Islet of Langerhans (tissue), 1 donor: Measurements from ENCODE around the gene KCNQ5.
A peak's percentile ranks its signal among the peaks of the same experiment; 100 is the strongest.
"Not testable (repeated sequence)": the region's sequence is repeated elsewhere in the genome, so short reads cannot be mapped to it uniquely, and the experiment has no call there.

Experiments used
- FAIRE-seq: peaks from one replicate; lab custom pipeline; 2011; peaks lifted over from hg19 to GRCh38; lab: Jason Lieb, UNC

The KCNQ5 gene

GRCh38 chr6:72850469-72850868, 228.6 kb downstream of the KCNQ5 start:
- FAIRE-seq = no peak

DNA sequence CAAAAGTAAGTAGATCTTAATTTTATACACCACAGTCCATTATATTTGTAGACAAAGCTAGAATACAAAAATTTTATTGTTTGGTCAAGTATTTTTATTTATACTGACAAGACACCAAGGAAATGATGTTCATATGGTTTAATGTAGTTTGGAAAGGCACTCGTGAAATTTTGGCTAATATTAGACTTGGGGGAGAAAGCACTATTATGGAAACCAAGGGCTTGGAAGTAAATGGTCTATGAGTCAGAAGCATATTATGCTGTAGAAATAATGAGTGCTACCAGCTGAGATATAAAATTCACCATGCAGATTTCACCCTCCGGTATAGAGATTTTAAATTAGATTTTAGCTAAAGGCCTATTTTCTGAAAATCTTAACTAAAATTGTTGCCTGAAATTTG, 233.6 kb downstream of the KCNQ5 start:
- no peak for FAIRE-seq

DNA sequence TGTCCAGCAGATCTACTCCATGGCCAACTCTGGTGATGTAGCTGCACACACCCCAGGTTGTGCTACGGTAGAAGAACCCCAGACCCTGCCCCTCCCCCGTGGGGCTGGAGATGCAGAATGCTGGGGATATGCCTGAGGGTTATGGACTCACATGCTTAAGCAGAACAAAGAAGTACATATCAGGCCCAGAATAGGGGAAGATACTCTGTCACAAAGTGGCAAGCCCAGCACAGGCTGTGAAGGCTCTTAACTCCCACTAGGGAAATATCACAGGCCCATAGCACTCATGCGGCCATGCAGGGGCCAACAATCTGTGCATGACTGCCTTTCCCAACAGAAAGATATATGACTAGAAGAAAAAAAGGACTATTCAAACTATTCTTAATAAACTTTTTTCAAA, 234.9 kb downstream of the KCNQ5 start:
- no peak for FAIRE-seq

GRCh38 chr6:72857791-72858585, 236.1 kb downstream of the KCNQ5 start:
- FAIRE-seq = no peak

DNA sequence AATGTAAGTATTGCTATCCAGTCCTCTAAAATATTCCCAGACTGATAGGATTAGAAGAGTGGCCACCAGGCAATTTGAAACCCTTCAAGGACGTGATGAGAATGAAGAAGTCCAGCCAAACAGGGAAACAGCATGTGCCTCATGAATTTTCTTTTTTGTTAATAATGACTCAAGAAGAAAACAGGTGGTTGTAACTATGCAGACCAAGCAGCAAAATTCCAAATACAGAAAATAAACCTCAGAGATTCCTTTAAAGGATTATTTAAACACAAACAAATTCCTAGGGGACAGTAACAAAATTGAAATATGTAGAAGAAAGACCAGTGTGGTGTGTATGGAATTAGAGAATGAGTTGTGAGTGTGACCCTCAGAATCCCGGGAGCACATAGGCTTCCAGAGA, 239.2 kb downstream of the KCNQ5 start:
- no peak for FAIRE-seq

DNA sequence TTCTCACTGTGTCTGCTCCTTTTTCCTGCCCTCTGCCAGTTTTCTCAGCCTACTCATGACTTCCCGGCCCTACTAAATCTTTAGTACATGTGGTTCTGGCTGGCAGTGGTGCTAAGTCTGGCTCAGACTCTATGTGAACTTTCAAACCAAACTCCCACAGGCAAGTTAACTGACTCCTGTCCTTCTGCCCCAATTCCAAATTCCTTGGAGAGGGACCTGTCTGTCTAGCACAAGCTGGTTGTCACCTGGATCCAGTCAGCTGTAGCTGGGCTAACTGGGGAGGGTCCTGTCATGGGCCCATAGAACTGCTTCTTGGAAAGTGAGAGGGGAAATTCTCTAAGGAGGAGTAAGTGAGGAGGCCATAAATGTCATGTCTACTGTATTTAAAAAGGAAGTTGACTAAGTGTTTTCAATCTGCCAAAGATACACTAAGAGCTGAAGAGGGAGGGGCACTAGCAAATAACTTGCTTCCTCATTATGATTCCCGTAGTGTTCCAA, 240.1 kb downstream of the KCNQ5 start:
- FAIRE-seq = no peak

DNA sequence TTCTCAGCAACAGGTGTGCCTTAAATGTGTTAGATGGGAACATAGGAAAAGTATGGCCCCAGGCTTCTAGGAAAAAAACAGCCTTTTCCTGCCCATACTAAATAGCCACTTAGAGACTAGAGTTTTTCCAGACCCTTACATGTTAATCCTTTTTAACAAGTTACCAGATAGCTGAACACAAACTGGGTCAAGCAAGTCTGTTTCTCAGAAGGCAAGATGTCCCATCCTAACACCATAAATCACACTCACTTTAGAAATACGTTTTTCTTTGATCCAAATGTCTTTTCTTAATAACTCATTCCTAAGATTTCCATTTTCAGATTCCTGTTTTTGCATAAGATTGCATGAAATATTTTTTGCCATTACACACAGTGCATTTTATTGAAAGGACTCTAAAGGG, 241.3 kb downstream of the KCNQ5 start:
- no peak for FAIRE-seq

DNA sequence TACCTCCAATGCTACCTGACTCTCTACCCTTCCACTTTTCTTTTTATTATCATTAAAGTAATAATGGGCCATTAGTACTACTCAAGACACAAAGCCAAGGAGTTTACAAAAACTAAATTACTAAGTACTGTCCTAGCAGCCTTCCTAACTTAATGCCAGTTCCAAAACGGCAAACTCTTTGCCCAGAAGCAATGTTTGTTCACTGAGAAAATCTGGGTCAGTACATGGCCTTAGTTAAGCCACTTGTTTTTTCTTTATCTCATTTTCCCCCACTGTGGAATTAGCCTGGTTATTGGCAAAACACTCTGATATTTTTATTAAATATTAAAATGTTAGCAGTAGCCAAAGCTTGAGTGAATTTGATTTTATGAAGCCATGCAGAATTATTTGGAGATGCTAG, 242.4 kb downstream of the KCNQ5 start:
- FAIRE-seq = no peak

GRCh38 chr6:72864799-72865198, 242.9 kb downstream of the KCNQ5 start:
- no peak for FAIRE-seq

DNA sequence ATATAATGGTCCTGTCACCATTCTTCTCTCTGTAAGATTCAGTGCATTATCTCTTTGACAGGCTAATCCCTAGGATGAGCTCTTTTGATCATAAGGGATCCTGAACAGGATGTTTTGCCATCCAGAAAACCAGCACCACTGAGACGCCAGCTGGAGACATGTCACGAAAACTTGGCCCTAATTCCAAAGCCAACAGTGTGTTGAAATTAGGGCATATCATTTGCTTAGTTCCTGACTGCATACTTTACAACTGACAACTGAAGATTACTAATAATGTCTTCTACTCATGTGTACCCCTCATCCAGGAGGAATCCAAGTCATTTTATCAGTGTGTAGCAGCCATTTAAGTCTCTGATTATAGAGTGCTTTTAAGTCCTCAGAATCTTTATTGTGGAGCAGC, 243.6 kb downstream of the KCNQ5 start:
- no peak for FAIRE-seq

GRCh38 chr6:72869621-72870020, 247.8 kb downstream of the KCNQ5 start:
- no peak for FAIRE-seq

GRCh38 chr6:72873433-72873832, 251.6 kb downstream of the KCNQ5 start:
- FAIRE-seq = no peak

GRCh38 chr6:72876256-72876655, 254.4 kb downstream of the KCNQ5 start:
- no peak for FAIRE-seq

DNA sequence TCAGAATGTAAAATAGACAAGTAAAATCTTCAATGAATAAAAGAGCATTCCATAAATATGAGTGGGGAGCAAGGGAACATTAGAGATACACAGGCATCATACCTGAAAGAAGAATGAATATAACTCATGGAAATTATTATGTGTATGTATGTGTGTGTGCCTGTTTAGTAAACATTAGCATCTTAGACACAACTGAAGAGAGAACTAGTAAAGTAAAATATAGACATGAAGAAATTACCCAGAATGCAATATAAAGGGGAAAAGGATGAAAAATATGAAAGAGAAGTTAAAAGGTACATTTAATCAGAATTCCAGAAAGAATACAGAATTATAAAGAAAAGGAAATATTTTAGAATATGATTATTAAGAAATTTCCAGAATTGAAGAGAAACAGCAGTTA, 264.3 kb downstream of the KCNQ5 start:
- FAIRE-seq = no peak

DNA sequence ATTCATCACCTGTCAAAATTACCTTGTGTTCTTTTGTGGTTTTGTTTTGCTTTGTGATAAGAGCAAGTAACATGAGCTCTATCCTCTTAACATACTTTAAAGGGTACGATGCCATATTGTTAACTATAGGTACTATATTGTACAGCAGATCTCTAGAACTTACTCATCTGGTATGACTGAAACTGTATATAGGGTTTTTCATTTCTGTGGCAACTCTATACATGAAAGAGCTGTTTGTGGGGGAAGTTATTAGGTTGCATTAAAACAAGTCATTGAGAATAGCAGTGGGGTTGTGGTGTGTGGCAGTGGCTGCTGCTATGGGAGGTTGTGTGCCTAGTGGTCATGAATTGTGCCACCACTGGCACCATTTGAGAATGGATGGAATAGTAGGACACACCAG, 268.4 kb downstream of the KCNQ5 start:
- FAIRE-seq = no peak

GRCh38 chr6:72890671-72891070, 268.8 kb downstream of the KCNQ5 start:
- FAIRE-seq = no peak

GRCh38 chr6:72892901-72893300, 271.0 kb downstream of the KCNQ5 start:
- no peak for FAIRE-seq

GRCh38 chr6:72894091-72894490, 272.2 kb downstream of the KCNQ5 start:
- FAIRE-seq = peak; percentile 85

- FAIRE-seq = not testable (repeated sequence)
Observed at GRCh38 chr6:72898313-72898712, 276.4 kb downstream of the KCNQ5 start.

- no peak for FAIRE-seq
Observed at GRCh38 chr6:72905705-72906478, 284.0 kb downstream of the KCNQ5 start.

- no peak for FAIRE-seq
Observed at GRCh38 chr6:72911463-72912155, 289.7 kb downstream of the KCNQ5 start.

- no peak for FAIRE-seq
Observed at GRCh38 chr6:72913797-72914196, 291.9 kb downstream of the KCNQ5 start.

- FAIRE-seq = no peak
Observed at GRCh38 chr6:72916298-72916697, 294.4 kb downstream of the KCNQ5 start.
